Raji (cell line): ENCODE results near the gene CELF2.

Experiments used
- POLR2A ChIP-seq: IDR thresholded peaks from 2 replicates; pipeline ENCODE4 v1.6.1; 2011; ENCODE audit warnings: low read depth, low read length, control low read depth; ENCODE audit not compliant: insufficient read depth

Gene CELF2

DNA sequence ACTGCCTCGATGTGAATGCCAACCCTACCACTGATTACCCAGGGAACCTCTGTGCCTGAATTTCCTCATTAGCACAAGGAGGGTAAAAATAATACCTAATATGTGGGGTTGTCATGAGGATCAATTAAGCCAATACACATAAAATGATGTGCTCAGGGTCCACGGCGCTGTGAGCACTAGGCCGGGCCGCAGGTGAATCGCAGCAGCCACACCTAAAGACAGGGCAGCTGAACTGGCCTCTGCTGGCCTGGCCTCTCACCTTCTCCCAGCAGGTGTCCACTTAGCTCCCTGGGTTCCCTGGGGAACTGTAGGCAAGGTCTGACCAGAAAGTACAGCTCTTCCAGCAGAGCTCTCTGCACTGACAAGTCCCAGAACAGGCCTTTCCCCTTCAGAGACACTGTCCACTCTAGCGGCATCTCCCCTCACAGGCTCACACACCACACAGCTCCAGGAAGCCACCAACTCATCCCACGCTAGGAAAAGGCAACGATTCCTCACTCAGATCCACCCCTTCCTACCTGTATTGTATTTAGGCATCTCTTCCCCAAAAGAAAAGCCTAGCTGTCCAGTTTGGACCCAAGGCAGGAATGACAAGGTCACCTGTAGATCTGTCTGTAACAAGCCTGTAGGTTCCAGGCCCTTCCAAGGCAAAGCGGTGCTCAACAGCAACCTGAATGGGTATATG is 320.6 kb downstream of the CELF2 start:
- no peak for TF ChIP-seq POLR2A

- TF ChIP-seq POLR2A, result no peak
Measured at GRCh38 chr10:11339013-11339412, 321.3 kb downstream of the CELF2 start.

GRCh38 chr10:11339660-11340059 is 322.0 kb downstream of the CELF2 start:
- no peak for TF ChIP-seq POLR2A

DNA sequence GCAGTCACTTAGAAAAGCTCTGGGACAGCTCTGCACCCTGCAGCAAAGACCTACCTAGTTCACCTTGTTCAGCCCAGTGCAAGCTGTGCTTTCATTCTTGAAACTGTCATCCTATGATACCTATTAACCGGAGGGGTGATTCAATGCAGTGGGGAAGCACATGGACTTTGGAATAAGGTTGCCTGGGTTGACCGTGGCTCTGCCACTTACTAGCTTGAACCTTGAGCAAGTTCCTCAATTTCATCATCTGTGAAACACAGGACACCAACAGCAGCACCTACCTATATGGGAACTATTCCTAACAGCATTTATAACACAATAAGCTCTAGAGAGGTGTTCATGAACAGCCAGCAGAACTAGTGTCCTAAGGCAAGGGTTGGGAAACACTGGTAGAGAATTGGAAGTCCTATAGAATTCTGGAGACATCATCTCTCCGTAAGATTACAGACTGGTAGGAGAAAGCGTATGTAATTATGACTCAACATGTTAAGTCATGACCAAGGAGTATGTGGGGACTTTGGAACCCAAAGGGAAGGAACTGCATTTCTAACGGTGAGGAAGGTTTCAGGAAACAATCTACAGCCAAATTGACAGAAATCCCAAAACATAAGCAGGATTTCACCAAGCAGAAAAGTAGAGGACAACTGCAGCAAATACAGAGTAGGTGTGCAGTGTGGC is 323.8 kb downstream of the CELF2 start:
- TF ChIP-seq POLR2A, result no peak

GRCh38 chr10:11344081-11344480 is 326.4 kb downstream of the CELF2 start:
- no peak for TF ChIP-seq POLR2A

- TF ChIP-seq POLR2A, result no peak
Measured at GRCh38 chr10:11344550-11344949, 326.9 kb downstream of the CELF2 start.

- no peak for TF ChIP-seq POLR2A
Measured at GRCh38 chr10:11345224-11346054, 327.8 kb downstream of the CELF2 start.

GRCh38 chr10:11351801-11352200 is 334.1 kb downstream of the CELF2 start:
- no peak for TF ChIP-seq POLR2A

GRCh38 chr10:11353006-11353896 is 335.6 kb downstream of the CELF2 start:
- TF ChIP-seq POLR2A, result no peak

GRCh38 chr10:11354823-11355222 is 337.2 kb downstream of the CELF2 start:
- TF ChIP-seq POLR2A, result no peak

DNA sequence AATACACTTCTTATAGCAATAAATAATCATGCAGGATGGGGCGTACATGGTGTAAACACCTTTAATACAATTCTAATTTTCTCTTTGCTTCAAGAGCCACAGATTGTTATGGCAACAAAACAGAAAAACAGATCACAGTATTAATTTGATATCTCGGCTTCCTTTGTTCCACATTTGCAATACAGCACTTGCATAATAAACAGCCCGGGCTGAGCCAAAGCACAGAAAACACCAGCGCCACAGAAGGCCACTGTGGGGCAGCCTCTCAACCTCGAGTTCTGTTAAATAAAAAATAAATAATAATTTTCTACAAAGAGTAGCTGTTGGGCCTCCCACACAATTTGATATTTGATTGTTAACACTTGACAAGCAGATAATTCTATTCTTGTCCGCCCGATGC is 337.9 kb downstream of the CELF2 start:
- no peak for TF ChIP-seq POLR2A

DNA sequence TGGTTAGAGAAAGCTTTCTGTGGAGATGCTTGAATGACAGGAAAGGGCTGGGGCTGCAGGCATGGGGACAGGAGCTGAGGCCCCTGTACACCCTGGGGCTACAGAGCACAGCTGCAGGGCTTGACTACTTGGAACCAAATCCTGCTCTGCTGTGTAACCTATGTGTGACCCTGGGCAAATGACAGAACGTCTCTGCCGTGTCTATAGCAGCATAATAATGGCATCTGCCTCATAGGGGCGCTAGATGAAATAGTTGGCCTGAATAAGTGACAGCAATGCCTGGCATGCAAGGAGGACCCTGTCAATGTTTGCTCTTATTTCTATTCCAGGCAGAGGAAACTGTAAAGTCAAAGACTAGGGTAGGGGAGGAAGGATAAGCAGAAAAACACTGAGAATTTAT is 339.8 kb downstream of the CELF2 start:
- no peak for TF ChIP-seq POLR2A

DNA sequence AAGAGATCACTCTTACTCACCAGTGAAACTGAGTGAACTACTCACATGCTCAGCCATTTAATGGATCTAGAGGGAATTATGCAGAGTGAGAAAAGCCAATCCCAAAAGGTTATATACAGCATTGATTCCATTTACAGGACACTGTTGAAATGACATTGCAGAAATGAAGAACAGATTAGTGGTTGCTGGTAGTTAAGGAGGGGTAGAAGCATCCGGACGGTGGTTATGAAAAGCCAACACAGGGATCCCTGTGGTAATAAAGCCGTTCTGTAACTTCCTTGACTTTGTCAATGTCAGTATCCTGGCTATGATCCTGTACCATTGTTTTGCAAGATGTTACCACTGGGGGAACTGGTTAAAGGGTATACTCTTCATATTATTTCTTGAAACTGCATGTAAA is 340.3 kb downstream of the CELF2 start:
- no peak for TF ChIP-seq POLR2A

DNA sequence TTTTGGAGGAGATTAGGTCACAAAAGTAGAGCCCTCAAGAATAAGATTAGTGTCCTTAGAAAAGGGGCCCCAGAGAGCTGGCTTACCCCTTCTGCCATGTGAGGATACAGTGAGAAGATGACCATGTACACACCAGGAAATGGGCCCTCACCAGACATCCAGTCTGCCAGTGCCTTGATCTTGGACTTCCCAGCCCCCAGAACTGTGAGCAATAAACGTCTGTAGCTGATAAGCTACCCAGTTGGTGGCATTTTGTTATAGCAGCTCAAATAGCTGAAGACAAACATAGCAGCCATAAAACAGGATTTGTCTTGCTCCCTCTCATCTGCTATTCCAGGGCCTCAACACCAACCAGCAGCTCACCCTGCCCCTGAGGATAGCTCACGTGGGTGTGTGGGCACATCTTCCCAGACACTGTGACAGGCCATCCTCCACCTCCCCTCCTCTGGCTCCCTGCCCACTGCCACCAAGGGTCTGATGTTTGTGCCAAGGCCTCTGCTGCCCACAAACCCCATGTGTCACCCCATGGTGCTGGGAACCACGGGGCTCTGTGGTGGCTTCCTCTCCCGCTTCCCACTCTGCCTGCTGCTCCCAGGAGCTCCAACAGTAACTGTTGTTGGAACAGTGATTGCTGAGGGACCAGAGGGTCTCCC is 341.4 kb downstream of the CELF2 start:
- no peak for TF ChIP-seq POLR2A
